WTC11 (cell line): ENCODE results near the gene PRR7. TPM values are rescaled to one million over a fixed set of nuclear protein-coding genes. Genes with fewer than 3 reads are reported as not detected.

Experiments
- ATAC-seq: fragments of 200-7000 bp; cut with Tn5 transposase; 2 replicates; pipeline ENCODE4 v1.10.0; 2021; ENCODE audit warnings: mild to moderate bottlenecking, moderate library complexity
- CTCF ChIA-PET: fragments of 300-600 bp; sonication (Branson Sonifier 250); formaldehyde crosslinking; loops from one replicate; lab custom pipeline; 2021; ENCODE audit warnings: antibody characterized with exemption; lab: Charles Lee
- POLR2A ChIA-PET: fragments of 350-600 bp; sonication (Branson Sonifier 250); formaldehyde crosslinking; loops from one replicate; lab custom pipeline; 2021; ENCODE audit warnings: antibody characterized with exemption; lab: Charles Lee
- DNase-seq: peaks from one replicate; pipeline ENCODE4 v3.0.0; 2021; ENCODE audit warnings: low spot score
- H3K27ac Mint-ChIP-seq: 2 replicates; pipeline ENCODE4 v1.8.0; 2021; ENCODE audit warnings: mixed read lengths
- H3K27me3 Mint-ChIP-seq: 2 replicates; pipeline ENCODE4 v1.8.0; 2021; ENCODE audit warnings: low read depth, mild to moderate bottlenecking, moderate library complexity, mixed read lengths
- H3K36me3 Mint-ChIP-seq: 2 replicates; pipeline ENCODE4 v1.8.0; 2021; ENCODE audit warnings: mixed read lengths
- H3K4me1 Mint-ChIP-seq: 2 replicates; pipeline ENCODE4 v1.8.0; 2022; ENCODE audit warnings: mixed read lengths
- H3K4me3 Mint-ChIP-seq: 2 replicates; pipeline ENCODE4 v1.8.0; 2021; ENCODE audit warnings: mild to moderate bottlenecking, moderate library complexity, mixed read lengths
- H3K9me3 Mint-ChIP-seq: 2 replicates; pipeline ENCODE4 v1.8.0; 2021; ENCODE audit warnings: mixed read lengths
- ESRRA ChIP-seq: sonication (generic); formaldehyde crosslinking; IDR thresholded peaks from 2 replicates; pipeline ENCODE4 v1.8.1; 2022; ENCODE audit warnings: mild to moderate bottlenecking, missing genetic modification reagents, borderline replicate concordance
- GTF2I ChIP-seq: fragments of 250-450 bp; sonication (Bioruptor Pico); conservative IDR thresholded peaks from 2 replicates; pipeline ENCODE4 v1.4.0; 2021; ENCODE audit warnings: mild to moderate bottlenecking
- HMGA2 ChIP-seq: fragments of 250-450 bp; sonication (Bioruptor Pico); IDR thresholded peaks from 2 replicates; pipeline ENCODE4 v1.4.0; 2021; ENCODE audit warnings: mild to moderate bottlenecking, moderate library complexity
- KAT7 ChIP-seq: sonication (generic); formaldehyde crosslinking; IDR thresholded peaks from 2 replicates; pipeline ENCODE4 v1.8.1; 2023; ENCODE audit warnings: missing genetic modification reagents, mild to moderate bottlenecking, borderline replicate concordance
- NFYB ChIP-seq: sonication (generic); formaldehyde crosslinking; conservative IDR thresholded peaks from 2 replicates; pipeline ENCODE4 v1.8.0; 2022; ENCODE audit warnings: low read depth, missing genetic modification reagents
- TEAD1 ChIP-seq: sonication (generic); formaldehyde crosslinking; IDR thresholded peaks from 2 replicates; pipeline ENCODE4 v1.8.0; 2022; ENCODE audit warnings: mild to moderate bottlenecking, missing genetic modification reagents
- USF1 ChIP-seq: sonication (generic); formaldehyde crosslinking; IDR thresholded peaks from 2 replicates; pipeline ENCODE4 v1.8.0; 2022; ENCODE audit warnings: mild to moderate bottlenecking, missing genetic modification reagents
- ZMAT4 ChIP-seq: fragments of 250-450 bp; sonication (Bioruptor Pico); IDR thresholded peaks from 2 replicates; pipeline ENCODE4 v1.9.0; 2021; ENCODE audit warnings: mild to moderate bottlenecking
- ZNF671 ChIP-seq: fragments of 250-450 bp; sonication (Bioruptor Pico); IDR thresholded peaks from 2 replicates; pipeline ENCODE4 v1.8.0; 2021; ENCODE audit warnings: mild to moderate bottlenecking
- total RNA-seq: library from RNA; stranded (reverse); gene quantifications from 3 replicates; pipeline ENCODE4 v1.2.3, GENCODE V29; 2021
- TF ChIP-seq, protein P1 (sequence below): sonication (generic); formaldehyde crosslinking; IDR thresholded peaks from 2 replicates; pipeline ENCODE4 v1.8.0; 2022; ENCODE audit warnings: mild to moderate bottlenecking, missing genetic modification reagents
- TF ChIP-seq, protein P2 (sequence below): sonication (generic); formaldehyde crosslinking; IDR thresholded peaks from 2 replicates; pipeline ENCODE4 v1.8.0; 2022; ENCODE audit warnings: mild to moderate bottlenecking, missing genetic modification reagents
- TF ChIP-seq, protein P3 (sequence below): fragments of 250-450 bp; sonication (Bioruptor Pico); IDR thresholded peaks from 2 replicates; pipeline ENCODE4 v1.9.0; 2021; ENCODE audit warnings: mild to moderate bottlenecking, borderline replicate concordance
- TF ChIP-seq, protein P4 (sequence below): sonication (generic); formaldehyde crosslinking; IDR thresholded peaks from 2 replicates; pipeline ENCODE4 v1.8.1; 2023; ENCODE audit warnings: mild to moderate bottlenecking, moderate library complexity, missing genetic modification reagents

PRR7 gene
- total RNA-seq, 1 experiment from 2014 or later, result 13.1 TPM

DNA sequence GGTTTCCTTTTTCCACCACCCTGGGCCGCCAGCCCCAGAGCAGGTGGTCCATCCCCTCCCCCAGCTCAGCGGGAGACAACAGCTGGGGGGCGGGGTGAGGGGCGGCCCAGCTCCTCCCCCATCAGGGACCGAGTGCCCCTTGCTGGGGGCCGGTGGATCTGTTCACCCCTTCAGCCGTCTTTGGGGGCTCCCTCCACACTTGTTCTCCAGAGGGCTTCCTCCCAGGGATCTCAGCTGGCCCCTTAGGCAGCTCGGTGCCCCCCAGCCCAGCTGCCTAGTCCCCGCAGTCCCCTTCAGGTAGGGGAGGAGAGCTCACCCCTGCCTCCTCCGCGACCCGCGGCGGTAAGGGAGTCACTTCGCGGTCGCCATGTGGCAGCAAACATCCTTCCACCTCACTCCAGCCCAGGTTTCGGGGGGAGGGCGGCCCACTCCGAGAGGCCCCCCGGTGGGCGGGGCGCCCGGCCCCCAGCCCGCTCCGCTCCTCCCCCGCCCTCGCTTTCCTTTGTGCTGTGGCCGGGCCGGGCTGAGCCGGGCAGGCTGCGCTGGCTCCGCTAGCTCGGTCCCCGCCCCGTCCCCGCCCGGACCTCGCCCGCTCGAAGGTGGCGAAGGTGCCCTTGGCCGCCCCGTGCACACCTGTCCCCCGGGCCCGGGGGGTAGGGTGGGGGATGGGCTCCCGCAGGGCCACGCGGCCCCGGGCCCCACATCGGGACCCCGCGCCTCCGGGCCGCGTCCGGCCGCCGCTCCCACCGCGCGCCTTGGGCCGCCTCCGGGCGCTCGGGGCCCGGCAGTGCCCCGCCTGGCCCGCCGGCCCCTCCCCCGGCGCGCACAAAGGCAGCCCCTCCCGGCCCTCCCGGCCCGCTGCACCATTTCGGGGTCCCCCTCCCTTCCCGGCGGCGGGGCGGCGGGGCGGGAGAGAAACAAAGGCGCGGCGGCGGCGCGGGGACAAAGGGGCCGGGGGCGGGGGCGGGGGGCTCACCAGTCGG lies 26.1 kb downstream of the PRR7 start (continued):
- TF ChIP-seq, protein P1, sequence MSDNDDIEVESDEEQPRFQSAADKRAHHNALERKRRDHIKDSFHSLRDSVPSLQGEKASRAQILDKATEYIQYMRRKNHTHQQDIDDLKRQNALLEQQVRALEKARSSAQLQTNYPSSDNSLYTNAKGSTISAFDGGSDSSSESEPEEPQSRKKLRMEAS (CRISPR knock-in tag), result peak; percentile 48; the same call in 1 of the 2 replicates
- TF ChIP-seq KAT7 (CRISPR knock-in tag) (no peak), ESRRA (CRISPR knock-in tag) (no peak; the same call in 1 of the 2 replicates), ZMAT4 (no peak)
- TF ChIP-seq, protein P2, sequence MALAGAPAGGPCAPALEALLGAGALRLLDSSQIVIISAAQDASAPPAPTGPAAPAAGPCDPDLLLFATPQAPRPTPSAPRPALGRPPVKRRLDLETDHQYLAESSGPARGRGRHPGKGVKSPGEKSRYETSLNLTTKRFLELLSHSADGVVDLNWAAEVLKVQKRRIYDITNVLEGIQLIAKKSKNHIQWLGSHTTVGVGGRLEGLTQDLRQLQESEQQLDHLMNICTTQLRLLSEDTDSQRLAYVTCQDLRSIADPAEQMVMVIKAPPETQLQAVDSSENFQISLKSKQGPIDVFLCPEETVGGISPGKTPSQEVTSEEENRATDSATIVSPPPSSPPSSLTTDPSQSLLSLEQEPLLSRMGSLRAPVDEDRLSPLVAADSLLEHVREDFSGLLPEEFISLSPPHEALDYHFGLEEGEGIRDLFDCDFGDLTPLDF (CRISPR knock-in tag), result no peak
- TF ChIP-seq, all 79 proteins: peak for 9

GRCh38 chr5:177473443-177474001 lies 26.9 kb downstream of the PRR7 start, which contains the start of gene DBN1:
Gene DBN1, minus strand, starts transcription at chr5:177473634. Its CDS starts 113 bp downstream, at chr5:177473521.
- ATAC-seq (peak; percentile 51), DNase-seq (peak; percentile 64)
- H3K4me1 Mint-ChIP-seq, result peaks cover 56% of the 10 kb centered on the region
- no peaks in the 10 kb centered on the region for H3K9me3 Mint-ChIP-seq
- peak within 1 kb of the TSS; percentile 76 for H3K4me3 Mint-ChIP-seq
- H3K36me3 Mint-ChIP-seq, result peaks cover 11% of the 10 kb centered on the region
- peak within 1 kb of the TSS; percentile 69 for H3K27ac Mint-ChIP-seq
- no peaks in the 10 kb centered on the region for H3K27me3 Mint-ChIP-seq
- ChIA-PET POLR2A (interaction anchor here (0.5 to 6.0 kb wide), 3 partner anchors 18 to 595 kb away, joined by 3 to 53 read pairs (median 17); partner anchors contain the start of gene PDLIM7), CTCF (interaction anchor here (1.1 to 16.7 kb wide), 8 partner anchors 16 to 164 kb away, joined by 3 to 230 read pairs (median 9); partner anchors contain the start of gene PDLIM7)
- TF ChIP-seq ZNF671 (CRISPR knock-in tag) (no peak), HMGA2 (CRISPR knock-in tag) (no peak), TEAD1 (CRISPR knock-in tag) (no peak), GTF2I (CRISPR knock-in tag) (no peak), NFYB (no peak), USF1 (CRISPR knock-in tag) (no peak)
- TF ChIP-seq, protein P3, sequence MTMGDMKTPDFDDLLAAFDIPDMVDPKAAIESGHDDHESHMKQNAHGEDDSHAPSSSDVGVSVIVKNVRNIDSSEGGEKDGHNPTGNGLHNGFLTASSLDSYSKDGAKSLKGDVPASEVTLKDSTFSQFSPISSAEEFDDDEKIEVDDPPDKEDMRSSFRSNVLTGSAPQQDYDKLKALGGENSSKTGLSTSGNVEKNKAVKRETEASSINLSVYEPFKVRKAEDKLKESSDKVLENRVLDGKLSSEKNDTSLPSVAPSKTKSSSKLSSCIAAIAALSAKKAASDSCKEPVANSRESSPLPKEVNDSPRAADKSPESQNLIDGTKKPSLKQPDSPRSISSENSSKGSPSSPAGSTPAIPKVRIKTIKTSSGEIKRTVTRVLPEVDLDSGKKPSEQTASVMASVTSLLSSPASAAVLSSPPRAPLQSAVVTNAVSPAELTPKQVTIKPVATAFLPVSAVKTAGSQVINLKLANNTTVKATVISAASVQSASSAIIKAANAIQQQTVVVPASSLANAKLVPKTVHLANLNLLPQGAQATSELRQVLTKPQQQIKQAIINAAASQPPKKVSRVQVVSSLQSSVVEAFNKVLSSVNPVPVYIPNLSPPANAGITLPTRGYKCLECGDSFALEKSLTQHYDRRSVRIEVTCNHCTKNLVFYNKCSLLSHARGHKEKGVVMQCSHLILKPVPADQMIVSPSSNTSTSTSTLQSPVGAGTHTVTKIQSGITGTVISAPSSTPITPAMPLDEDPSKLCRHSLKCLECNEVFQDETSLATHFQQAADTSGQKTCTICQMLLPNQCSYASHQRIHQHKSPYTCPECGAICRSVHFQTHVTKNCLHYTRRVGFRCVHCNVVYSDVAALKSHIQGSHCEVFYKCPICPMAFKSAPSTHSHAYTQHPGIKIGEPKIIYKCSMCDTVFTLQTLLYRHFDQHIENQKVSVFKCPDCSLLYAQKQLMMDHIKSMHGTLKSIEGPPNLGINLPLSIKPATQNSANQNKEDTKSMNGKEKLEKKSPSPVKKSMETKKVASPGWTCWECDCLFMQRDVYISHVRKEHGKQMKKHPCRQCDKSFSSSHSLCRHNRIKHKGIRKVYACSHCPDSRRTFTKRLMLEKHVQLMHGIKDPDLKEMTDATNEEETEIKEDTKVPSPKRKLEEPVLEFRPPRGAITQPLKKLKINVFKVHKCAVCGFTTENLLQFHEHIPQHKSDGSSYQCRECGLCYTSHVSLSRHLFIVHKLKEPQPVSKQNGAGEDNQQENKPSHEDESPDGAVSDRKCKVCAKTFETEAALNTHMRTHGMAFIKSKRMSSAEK (CRISPR knock-in tag), result no peak
- TF ChIP-seq, protein P4, sequence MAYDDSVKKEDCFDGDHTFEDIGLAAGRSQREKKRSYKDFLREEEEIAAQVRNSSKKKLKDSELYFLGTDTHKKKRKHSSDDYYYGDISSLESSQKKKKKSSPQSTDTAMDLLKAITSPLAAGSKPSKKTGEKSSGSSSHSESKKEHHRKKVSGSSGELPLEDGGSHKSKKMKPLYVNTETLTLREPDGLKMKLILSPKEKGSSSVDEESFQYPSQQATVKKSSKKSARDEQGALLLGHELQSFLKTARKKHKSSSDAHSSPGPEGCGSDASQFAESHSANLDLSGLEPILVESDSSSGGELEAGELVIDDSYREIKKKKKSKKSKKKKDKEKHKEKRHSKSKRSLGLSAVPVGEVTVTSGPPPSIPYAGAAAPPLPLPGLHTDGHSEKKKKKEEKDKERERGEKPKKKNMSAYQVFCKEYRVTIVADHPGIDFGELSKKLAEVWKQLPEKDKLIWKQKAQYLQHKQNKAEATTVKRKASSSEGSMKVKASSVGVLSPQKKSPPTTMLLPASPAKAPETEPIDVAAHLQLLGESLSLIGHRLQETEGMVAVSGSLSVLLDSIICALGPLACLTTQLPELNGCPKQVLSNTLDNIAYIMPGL (CRISPR knock-in tag), result peak; percentile 7; the same call in 1 of the 2 replicates
